Naive B cell (primary cell): ENCODE data around the gene TEX13D. TPM values are rescaled to one million over a fixed set of nuclear protein-coding genes. Genes with fewer than 3 reads are reported as not detected.
A peak's percentile ranks its signal among the peaks of the same experiment; 100 is the strongest.
"Not testable (repeated sequence)": the region's sequence is repeated elsewhere in the genome, so short reads cannot be mapped to it uniquely, and the experiment has no call there.

Experiments
- ATAC-seq, 2 donors: fragments of 150-1000 bp; cut with Tn5 transposase; 2 replicates each; pipeline ENCODE4 v1.10.0; 2021; ENCODE audit warnings: low read depth in 2 of 2, mild to moderate bottlenecking in 2 of 2, moderate library complexity in 2 of 2
- DNase-seq: peaks from one replicate; pipeline ENCODE4 v3.0.0; 2022
- H3K27ac Mint-ChIP-seq, 6 donors: one replicate each; pipeline ENCODE4 v1.8.0; 2020 to 2022; ENCODE audit warnings: mild to moderate bottlenecking in 6 of 6, mixed read lengths in 6 of 6, moderate library complexity in 5 of 6, inconsistent platforms in 2 of 6
- H3K27me3 Mint-ChIP-seq, 3 donors: one replicate each; pipeline ENCODE4 v1.8.0; 2021 to 2022; ENCODE audit warnings: mixed read lengths in 3 of 3, mild to moderate bottlenecking in 1 of 3
- H3K36me3 Mint-ChIP-seq, 2 donors: one replicate each; pipeline ENCODE4 v1.8.0; 2020 to 2022; ENCODE audit warnings: mixed read lengths in 2 of 2, inconsistent platforms in 1 of 2, mild to moderate bottlenecking in 1 of 2
- H3K4me1 Mint-ChIP-seq, 3 donors: one replicate each; pipeline ENCODE4 v1.8.0; 2020 to 2022; ENCODE audit warnings: mixed read lengths in 3 of 3, inconsistent platforms in 1 of 3, mild to moderate bottlenecking in 1 of 3, moderate library complexity in 1 of 3
- H3K4me3 Mint-ChIP-seq, 8 donors: one replicate each; pipeline ENCODE4 v1.8.0; 2020 to 2022; ENCODE audit warnings: mild to moderate bottlenecking in 8 of 8, mixed read lengths in 8 of 8, moderate library complexity in 8 of 8, inconsistent platforms in 2 of 8
- H3K9me3 Mint-ChIP-seq, 7 donors: one replicate each; pipeline ENCODE4 v1.8.0; 2020 to 2022; ENCODE audit warnings: mixed read lengths in 7 of 7, mild to moderate bottlenecking in 5 of 7, inconsistent platforms in 2 of 7, moderate library complexity in 1 of 7
- polyA plus RNA-seq, 6 donors: library from polyadenylated mRNA; unstranded; fragments of 300-500 nt; fragmentation: Illumina TruSeq; gene quantifications; one replicate each; pipeline ENCODE4 v1.2.3, GENCODE V29; 2021; ENCODE audit warnings: low read depth in 6 of 6

TEX13D gene
- polyA plus RNA-seq, result not detected

GRCh38 chrX:124332481-124333424 lies at the start of gene TEX13D:
TSS of gene TEX13D (plus strand) at chrX:124332660. CDS start at chrX:124332918, 258 bp downstream.
- Mint-ChIP-seq H3K27me3 (no peaks in the 10 kb centered on the region), H3K9me3 (peaks cover 0 to 2% (median 0%) of the 10 kb centered on the region in 7 donors), H3K4me3 (no peak within 1 kb of the TSS), H3K4me1 (peaks cover 0 to 7% (median 0%) of the 10 kb centered on the region in 3 donors), H3K27ac (peak within 1 kb of the TSS in 1 of 6 donors; percentile 72), H3K36me3 (no peaks in the 10 kb centered on the region)
- no peak for DNase-seq
- no peak for ATAC-seq

- H3K27me3 Mint-ChIP-seq, result peaks cover 0 to 8% (median 0%) of the 10 kb centered on the region in 3 donors
- no peak for DNase-seq
- no peak for ATAC-seq
- H3K4me1 Mint-ChIP-seq, result no peaks in the 10 kb centered on the region
- no peaks in the 10 kb centered on the region for H3K36me3 Mint-ChIP-seq
- no peak overlapping the region for H3K4me3 Mint-ChIP-seq
- peaks cover 0 to 2% (median 2%) of the 10 kb centered on the region in 7 donors for H3K9me3 Mint-ChIP-seq
- no peak overlapping the region for H3K27ac Mint-ChIP-seq
Measured at GRCh38 chrX:124289443-124289842, 43.0 kb upstream of the TEX13D start.

- no peak overlapping the region for H3K27ac Mint-ChIP-seq
- H3K4me1 Mint-ChIP-seq, result no peaks in the 10 kb centered on the region
- peaks cover 0 to 8% (median 0%) of the 10 kb centered on the region in 3 donors for H3K27me3 Mint-ChIP-seq
- H3K4me3 Mint-ChIP-seq, result no peak overlapping the region
- no peaks in the 10 kb centered on the region for H3K36me3 Mint-ChIP-seq
- ATAC-seq (no peak), DNase-seq (no peak)
- peaks cover 0 to 5% (median 4%) of the 10 kb centered on the region in 7 donors for H3K9me3 Mint-ChIP-seq
Measured at GRCh38 chrX:124293810-124294209, 38.6 kb upstream of the TEX13D start.

- H3K4me1 Mint-ChIP-seq, DNase-seq, ATAC-seq, H3K36me3 Mint-ChIP-seq, H3K27me3 Mint-ChIP-seq, H3K4me3 Mint-ChIP-seq, H3K27ac Mint-ChIP-seq, H3K9me3 Mint-ChIP-seq: not testable (repeated sequence)
Measured at GRCh38 chrX:124299323-124299722, 33.1 kb upstream of the TEX13D start.

- no peaks in the 10 kb centered on the region for H3K4me1 Mint-ChIP-seq
- ATAC-seq (no peak), DNase-seq (no peak)
- no peaks in the 10 kb centered on the region for H3K27me3 Mint-ChIP-seq
- H3K27ac Mint-ChIP-seq, result no peak overlapping the region
- H3K4me3 Mint-ChIP-seq, result no peak overlapping the region
- no peaks in the 10 kb centered on the region for H3K36me3 Mint-ChIP-seq
- peaks cover 0 to 10% (median 3%) of the 10 kb centered on the region in 7 donors for H3K9me3 Mint-ChIP-seq
Measured at GRCh38 chrX:124300405-124300804, 32.1 kb upstream of the TEX13D start.

GRCh38 chrX:124307253-124307907 lies 25.1 kb upstream of the TEX13D start:
- H3K9me3 Mint-ChIP-seq, result peaks cover 0 to 9% (median 2%) of the 10 kb centered on the region in 7 donors
- no peak overlapping the region for H3K4me3 Mint-ChIP-seq
- peaks cover 0 to 7% of the 10 kb centered on the region in 2 donors for H3K36me3 Mint-ChIP-seq
- H3K27me3 Mint-ChIP-seq, result peaks cover 5 to 22% (median 7%) of the 10 kb centered on the region in 3 donors
- H3K27ac Mint-ChIP-seq, result no peak overlapping the region
- no peak for ATAC-seq
- DNase-seq, result no peak
- no peaks in the 10 kb centered on the region for H3K4me1 Mint-ChIP-seq

GRCh38 chrX:124325732-124326131 lies 6.7 kb upstream of the TEX13D start:
- H3K9me3 Mint-ChIP-seq, result no peaks in the 10 kb centered on the region
- H3K4me3 Mint-ChIP-seq, result no peak overlapping the region
- H3K36me3 Mint-ChIP-seq, result no peaks in the 10 kb centered on the region
- no peaks in the 10 kb centered on the region for H3K4me1 Mint-ChIP-seq
- no peak overlapping the region for H3K27ac Mint-ChIP-seq
- H3K27me3 Mint-ChIP-seq, result no peaks in the 10 kb centered on the region
- DNase-seq, result no peak
- no peak for ATAC-seq

- Mint-ChIP-seq H3K4me1 (no peaks in the 10 kb centered on the region), H3K36me3 (no peaks in the 10 kb centered on the region), H3K4me3 (peak overlapping the region in 1 of 8 donors; percentile 32), H3K27me3 (no peaks in the 10 kb centered on the region), H3K9me3 (peaks cover 0 to 2% (median 0%) of the 10 kb centered on the region in 7 donors), H3K27ac (peak overlapping the region in 2 of 6 donors; percentile 66 to 69)
- no peak for ATAC-seq
- no peak for DNase-seq
Measured at GRCh38 chrX:124328765-124329164, 3.7 kb upstream of the TEX13D start.

- Mint-ChIP-seq H3K27me3 (no peaks in the 10 kb centered on the region), H3K9me3 (peaks cover 0 to 2% (median 0%) of the 10 kb centered on the region in 7 donors), H3K4me3 (no peak overlapping the region), H3K27ac (no peak overlapping the region), H3K4me1 (peaks cover 0 to 7% (median 0%) of the 10 kb centered on the region in 3 donors), H3K36me3 (no peaks in the 10 kb centered on the region)
- no peak for ATAC-seq
- DNase-seq, result no peak
Measured at GRCh38 chrX:124333862-124334261, 1.4 kb downstream of the TEX13D start.

- DNase-seq, ATAC-seq, H3K27me3 Mint-ChIP-seq, H3K4me3 Mint-ChIP-seq, H3K9me3 Mint-ChIP-seq, H3K36me3 Mint-ChIP-seq, H3K27ac Mint-ChIP-seq, H3K4me1 Mint-ChIP-seq: not testable (repeated sequence)
Measured at GRCh38 chrX:124334555-124334954, 2.1 kb downstream of the TEX13D start.

- Mint-ChIP-seq H3K4me3 (no peak overlapping the region), H3K36me3 (no peaks in the 10 kb centered on the region), H3K4me1 (peaks cover 0 to 7% (median 0%) of the 10 kb centered on the region in 3 donors), H3K27ac (no peak overlapping the region), H3K27me3 (no peaks in the 10 kb centered on the region), H3K9me3 (peaks cover 0 to 2% (median 0%) of the 10 kb centered on the region in 7 donors)
- no peak for DNase-seq
- no peak for ATAC-seq
Measured at GRCh38 chrX:124335598-124335997, 3.1 kb downstream of the TEX13D start.

GRCh38 chrX:124337916-124338315 lies 5.5 kb downstream of the TEX13D start:
- ATAC-seq, result no peak
- Mint-ChIP-seq H3K27me3 (no peaks in the 10 kb centered on the region), H3K9me3 (no peaks in the 10 kb centered on the region), H3K4me1 (peaks cover 0 to 7% (median 0%) of the 10 kb centered on the region in 3 donors), H3K4me3 (no peak overlapping the region), H3K27ac (no peak overlapping the region), H3K36me3 (no peaks in the 10 kb centered on the region)
- DNase-seq, result no peak

- no peaks in the 10 kb centered on the region for H3K36me3 Mint-ChIP-seq
- DNase-seq, result no peak
- no peak for ATAC-seq
- no peaks in the 10 kb centered on the region for H3K9me3 Mint-ChIP-seq
- H3K4me3 Mint-ChIP-seq, result no peak overlapping the region
- no peak overlapping the region for H3K27ac Mint-ChIP-seq
- H3K27me3 Mint-ChIP-seq, result no peaks in the 10 kb centered on the region
- H3K4me1 Mint-ChIP-seq, result peaks cover 0 to 7% (median 0%) of the 10 kb centered on the region in 3 donors
Measured at GRCh38 chrX:124338733-124339514, 6.5 kb downstream of the TEX13D start.
